PC-9 (cell line): ENCODE results near the gene QPCT. TPM values are rescaled to one million over a fixed set of nuclear protein-coding genes. Genes with fewer than 3 reads are reported as not detected.

Experiments used
- BruUV-seq: library from RNA; stranded (reverse); fragments of 400-500 nt; replicated peaks from 2 replicates; lab custom pipeline; 2021; lab: Mats Ljungman, UMichigan
- CTCF ChIA-PET: fragments of 300-600 bp; sonication (Branson Sonifier 250); formaldehyde crosslinking; loops from one replicate; lab custom pipeline; 2022; ENCODE audit warnings: antibody characterized with exemption; lab: Charles Lee
- POLR2A ChIA-PET: fragments of 300-600 bp; sonication (Branson Sonifier 250); formaldehyde crosslinking; loops from one replicate; lab custom pipeline; 2022; ENCODE audit warnings: antibody characterized with exemption; ENCODE audit not compliant: unreplicated experiment; lab: Charles Lee
- DNase-seq, 2 experiments: peaks; one replicate each; pipeline versions ENCODE4 v3.0.0 to v3.0.0-alpha.2; 2015 to 2022; ENCODE audit warnings: mixed read lengths in 1 of 2
- H2AFZ ChIP-seq: fragments of 200-600 bp; sonication (generic); 2 replicates; pipeline ENCODE4 v1.8.1; 2017; ENCODE audit warnings: antibody characterized with exemption
- H3F3A ChIP-seq: fragments of 200-600 bp; sonication (generic); 2 replicates; pipeline ENCODE4 v1.8.1; 2017; ENCODE audit warnings: antibody characterized with exemption, mild to moderate bottlenecking, low read depth; ENCODE audit not compliant: insufficient read depth
- H3K27ac ChIP-seq: fragments of 200-600 bp; sonication (generic); 2 replicates; pipeline ENCODE4 v1.6.1; 2016; ENCODE audit warnings: mixed run types
- H3K27me3 ChIP-seq: fragments of 200-600 bp; sonication (generic); 2 replicates; pipeline ENCODE4 v1.6.1; 2016; ENCODE audit warnings: low read depth, mixed run types; ENCODE audit not compliant: insufficient read depth
- H3K36me3 ChIP-seq: fragments of 200-600 bp; sonication (generic); 2 replicates; pipeline ENCODE4 v1.6.1; 2016; ENCODE audit warnings: low read depth, mixed run types
- H3K4me1 ChIP-seq: fragments of 200-600 bp; sonication (generic); replicated peaks from 2 replicates; pipeline ENCODE4 v1.6.1; 2016; ENCODE audit warnings: mixed run types; ENCODE audit not compliant: insufficient read depth
- H3K4me2 ChIP-seq: fragments of 200-600 bp; sonication (generic); 2 replicates; pipeline ENCODE4 v1.6.1; 2017; ENCODE audit warnings: mixed run types
- H3K4me3 ChIP-seq: fragments of 200-600 bp; sonication (generic); 2 replicates; pipeline ENCODE4 v1.6.1; 2016; ENCODE audit warnings: mixed run types
- H3K79me2 ChIP-seq: fragments of 200-600 bp; sonication (generic); 2 replicates; pipeline ENCODE4 v1.6.1; 2017; ENCODE audit warnings: low read depth, mixed run types
- H3K9me2 ChIP-seq: fragments of 200-600 bp; sonication (generic); 2 replicates; pipeline ENCODE4 v1.8.1; 2017; ENCODE audit warnings: mild to moderate bottlenecking; ENCODE audit not compliant: insufficient read depth
- H3K9me3 ChIP-seq: fragments of 200-600 bp; sonication (generic); 2 replicates; pipeline ENCODE4 v1.8.1; 2016; ENCODE audit warnings: low read depth; ENCODE audit not compliant: insufficient read depth
- H4K20me1 ChIP-seq: fragments of 200-600 bp; sonication (generic); 2 replicates; pipeline ENCODE4 v1.8.1; 2017; ENCODE audit not compliant: insufficient read depth
- CTCF ChIP-seq: fragments of 200-600 bp; sonication (generic); conservative IDR thresholded peaks from 2 replicates; pipeline ENCODE4 v1.6.1; 2017; ENCODE audit warnings: mixed run types, antibody characterized with exemption, mild to moderate bottlenecking, moderate library complexity
- EZH2 ChIP-seq: fragments of 200-600 bp; sonication (generic); IDR thresholded peaks from 2 replicates; pipeline ENCODE4 v1.8.0; 2017; ENCODE audit warnings: antibody characterized with exemption, low read depth
- intact Hi-C: fragments of 100-400 bp; cut with micrococcal nuclease; formaldehyde crosslinking; loops from one replicate; pipeline ENCODE4 v1.10.0; 2022; ENCODE audit not compliant: unreplicated experiment
- total RNA-seq: library from RNA; stranded (reverse); gene quantifications from 2 replicates; pipeline ENCODE4 v1.2.3, GENCODE V29; 2021

Gene QPCT
- total RNA-seq, 1 experiment from 2014 or later, result 3.0 TPM

GRCh38 chr2:37302701-37303252, 41.7 kb upstream of the QPCT start:
- H3K27ac ChIP-seq, result no peak overlapping the region
- H3K4me3 ChIP-seq, result no peak overlapping the region
- no peaks in the 10 kb centered on the region for H3K9me3 ChIP-seq
- 0 out of 2 replicates have a peak, but pooled peaks cover 3% of the 10 kb centered on the region for H3K4me1 ChIP-seq
- H3K4me2 ChIP-seq, result no peak overlapping the region
- no peaks in the 10 kb centered on the region for H3K27me3 ChIP-seq
- no peaks in the 10 kb centered on the region for H3K36me3 ChIP-seq
- no peaks in the 10 kb centered on the region for H4K20me1 ChIP-seq
- intact Hi-C loops, result no loop called here
- no peak overlapping the region for H2AFZ ChIP-seq
- DNase-seq, result no peak
- no TSS peak for BruUV-seq
- peaks cover 23% of the 10 kb centered on the region for H3K79me2 ChIP-seq
- H3K9me2 ChIP-seq, result no peaks in the 10 kb centered on the region
- POLR2A ChIA-PET, result no interaction called here
- H3F3A ChIP-seq, result no peaks in the 10 kb centered on the region
- no peak for TF ChIP-seq EZH2
- TF ChIP-seq CTCF, result no peak
- CTCF ChIA-PET, result no interaction called here

GRCh38 chr2:37306024-37306423, 38.4 kb upstream of the QPCT start:
- intact Hi-C loops, result no loop called here
- CTCF ChIA-PET, result no interaction called here
- no peak overlapping the region for H3K4me3 ChIP-seq
- H3K4me2 ChIP-seq, result no peak overlapping the region
- H2AFZ ChIP-seq, result no peak overlapping the region
- no peaks in the 10 kb centered on the region for H3K9me3 ChIP-seq
- peaks cover 20% of the 10 kb centered on the region for H3K79me2 ChIP-seq
- POLR2A ChIA-PET, result no interaction called here
- no peak overlapping the region for H3K27ac ChIP-seq
- no peaks in the 10 kb centered on the region for H3K9me2 ChIP-seq
- BruUV-seq, result no TSS peak
- H3K27me3 ChIP-seq, result no peaks in the 10 kb centered on the region
- no peaks in the 10 kb centered on the region for H4K20me1 ChIP-seq
- TF ChIP-seq CTCF, result no peak
- no peak for TF ChIP-seq EZH2
- H3K4me1 ChIP-seq, result peaks cover 17% of the 10 kb centered on the region; the same call in 1 of the 2 replicates
- H3F3A ChIP-seq, result no peaks in the 10 kb centered on the region
- no peak for DNase-seq
- H3K36me3 ChIP-seq, result no peaks in the 10 kb centered on the region

DNA sequence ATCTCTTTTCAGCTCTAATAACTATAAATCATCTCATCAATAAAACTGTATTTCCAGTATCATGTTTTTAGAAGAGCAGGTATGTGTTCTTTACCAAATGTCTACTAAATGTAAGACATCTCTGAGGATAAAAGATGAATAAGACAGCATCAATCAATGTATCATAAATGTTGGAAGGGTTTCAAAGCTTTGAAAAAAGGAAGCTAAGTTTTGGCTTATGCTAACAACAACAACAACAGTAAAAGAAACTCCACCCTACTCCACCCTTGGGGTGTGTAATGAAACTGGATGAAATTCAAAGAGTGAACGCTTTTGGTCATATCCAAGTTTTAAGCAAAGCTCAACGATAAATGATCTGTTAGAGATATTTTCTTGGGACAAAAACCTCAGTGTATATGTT, 36.9 kb upstream of the QPCT start:
- CTCF ChIA-PET, result interaction anchor here (0.9 kb wide), 1 partner anchor 31 kb away, joined by 3 read pairs; no protein-coding TSS in a partner anchor
- DNase-seq, result no peak
- Histone ChIP-seq H3K9me2 (no peaks in the 10 kb centered on the region), H3K79me2 (peaks cover 23% of the 10 kb centered on the region), H3K9me3 (no peaks in the 10 kb centered on the region), H4K20me1 (no peaks in the 10 kb centered on the region), H3K27me3 (no peaks in the 10 kb centered on the region), H3K4me2 (no peak overlapping the region), H3F3A (no peaks in the 10 kb centered on the region), H2AFZ (no peak overlapping the region), H3K4me1 (peaks cover 17% of the 10 kb centered on the region; the same call in 1 of the 2 replicates), H3K36me3 (no peaks in the 10 kb centered on the region), H3K4me3 (no peak overlapping the region), H3K27ac (no peak overlapping the region)
- POLR2A ChIA-PET, result no interaction called here
- TF ChIP-seq CTCF (no peak), EZH2 (no peak)
- intact Hi-C loops, result no loop called here
- BruUV-seq, result no TSS peak
